Measurements from ENCODE around the gene RGS9.
"Not testable (repeated sequence)": the region's sequence is repeated elsewhere in the genome, so short reads cannot be mapped to it uniquely, and the experiment has no call there.

The RGS9 gene

DNA sequence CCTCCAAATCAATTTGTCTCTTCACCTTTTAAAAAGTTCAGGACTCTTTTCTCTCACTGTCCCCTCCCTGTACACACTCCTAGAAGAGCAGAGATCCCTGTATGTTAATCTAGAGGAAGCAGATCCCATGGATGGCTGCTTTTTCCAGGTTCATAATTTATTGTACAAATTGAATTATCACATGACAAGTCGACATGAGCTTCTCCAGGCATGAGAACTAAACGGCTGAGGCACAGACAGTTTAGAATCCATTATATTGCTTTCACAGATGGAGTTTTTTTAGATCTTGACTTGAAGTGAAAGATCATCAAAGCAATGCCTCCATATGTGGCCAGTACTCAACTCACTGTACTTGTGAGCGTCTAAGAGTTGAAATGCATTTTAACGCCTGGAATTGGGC lies 47.9 kb downstream of the RGS9 start:
- DNase-seq, result no peak

DNA sequence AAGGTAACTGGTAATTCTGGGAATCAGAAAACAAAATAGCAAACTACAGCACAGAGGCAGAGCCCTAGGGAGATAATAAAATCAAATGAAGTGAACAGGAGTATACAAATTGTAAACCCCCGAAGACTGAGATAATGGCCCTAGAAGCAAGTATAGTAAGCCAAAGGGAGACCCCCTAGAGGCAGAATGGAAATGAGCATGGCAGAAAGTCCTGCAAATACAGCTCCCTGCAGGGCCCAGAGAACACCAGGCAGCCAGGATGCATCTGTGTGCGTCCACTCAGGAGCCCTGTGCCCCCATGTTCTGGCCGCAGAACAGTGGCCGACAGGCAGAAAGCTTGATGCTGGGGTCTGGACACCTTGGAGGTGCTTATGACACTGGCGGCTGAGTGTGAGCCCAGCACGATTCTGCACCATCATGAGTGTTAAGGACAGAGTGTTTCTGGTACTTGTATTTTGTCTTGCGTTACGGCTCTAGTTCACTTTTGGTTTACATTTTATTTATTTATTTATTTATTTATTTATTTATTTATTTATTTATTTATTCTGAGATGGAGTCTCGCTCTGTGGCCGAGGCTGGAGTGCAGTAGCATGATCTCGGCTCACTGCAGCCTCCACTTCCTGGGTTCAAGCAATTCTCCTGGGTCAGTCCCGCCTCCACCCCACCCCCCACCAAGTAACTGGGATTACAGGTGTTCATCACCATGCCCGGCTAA lies 48.7 kb downstream of the RGS9 start:
- DNase-seq, result no peak

DNA sequence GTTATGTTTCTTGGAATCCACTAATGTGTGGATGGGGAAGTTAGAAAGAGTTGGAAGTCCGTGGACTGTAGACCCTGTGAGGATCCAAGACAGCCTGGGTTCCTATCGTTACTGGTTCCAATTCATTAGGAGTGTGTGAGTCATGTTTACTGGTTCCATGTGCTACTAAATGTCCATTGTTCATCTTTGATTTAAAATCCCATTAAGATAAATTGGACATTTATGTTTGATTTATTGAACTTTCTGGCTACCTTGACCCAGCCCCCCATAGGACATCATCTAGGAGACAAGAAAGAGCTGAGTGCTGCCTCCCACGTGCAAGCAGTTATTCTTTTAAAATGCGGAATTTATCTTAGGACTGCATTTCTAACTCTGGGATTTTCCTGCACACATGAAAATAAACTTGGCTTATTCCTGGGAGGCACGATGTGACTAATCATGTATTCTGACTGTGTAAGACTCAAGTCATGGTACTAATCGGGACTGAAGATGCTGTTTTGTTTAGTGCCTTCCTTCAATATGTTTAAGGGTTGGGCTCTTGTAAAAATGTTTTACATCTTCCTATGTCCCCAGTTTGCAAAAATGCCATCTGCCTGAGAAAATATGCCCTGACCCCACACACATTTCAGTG lies 53.4 kb downstream of the RGS9 start:
- no peak for DNase-seq

DNA sequence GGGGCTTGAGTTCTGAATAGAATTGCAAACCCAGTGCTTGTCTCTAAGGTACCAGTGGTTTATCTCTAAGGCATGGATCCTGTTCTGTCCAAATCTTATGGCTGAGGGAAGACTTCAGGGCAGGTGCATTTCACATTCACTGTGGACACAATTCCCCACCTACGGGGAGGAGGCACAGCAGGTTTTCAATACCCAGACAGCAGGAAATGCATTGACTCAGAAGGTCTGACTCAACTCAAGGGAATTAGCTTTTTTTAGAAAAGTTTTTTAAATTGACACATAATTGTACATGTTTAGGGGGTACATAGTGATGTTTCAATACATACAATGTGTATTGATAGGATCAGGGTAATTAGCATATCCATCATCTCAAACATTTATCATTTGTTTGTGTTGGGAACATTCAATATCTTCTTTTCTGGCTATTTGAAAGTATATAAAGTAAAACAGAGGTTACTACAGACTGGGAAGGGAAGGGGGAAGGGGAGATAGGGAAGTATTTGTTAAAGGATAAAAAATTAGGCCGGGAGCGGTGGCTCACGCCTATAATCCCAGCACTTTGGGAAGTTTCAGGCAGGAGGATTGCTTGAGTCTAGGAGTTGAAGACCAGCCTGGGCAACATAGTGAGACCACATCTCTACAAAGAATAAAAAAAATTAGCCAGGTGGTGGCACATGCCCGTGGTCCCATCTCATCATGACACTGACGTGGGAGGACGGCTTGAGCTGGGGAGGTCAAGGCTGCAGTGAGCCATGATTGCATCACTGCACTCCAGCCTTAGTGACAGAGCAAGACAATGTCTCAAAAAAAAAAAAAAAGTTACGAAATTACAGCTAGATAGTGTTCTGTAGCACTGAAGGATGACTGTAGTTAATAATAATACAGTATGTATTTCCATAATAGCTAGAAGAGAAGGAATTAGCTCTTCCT lies 54.9 kb downstream of the RGS9 start:
- DNase-seq, result no peak

DNA sequence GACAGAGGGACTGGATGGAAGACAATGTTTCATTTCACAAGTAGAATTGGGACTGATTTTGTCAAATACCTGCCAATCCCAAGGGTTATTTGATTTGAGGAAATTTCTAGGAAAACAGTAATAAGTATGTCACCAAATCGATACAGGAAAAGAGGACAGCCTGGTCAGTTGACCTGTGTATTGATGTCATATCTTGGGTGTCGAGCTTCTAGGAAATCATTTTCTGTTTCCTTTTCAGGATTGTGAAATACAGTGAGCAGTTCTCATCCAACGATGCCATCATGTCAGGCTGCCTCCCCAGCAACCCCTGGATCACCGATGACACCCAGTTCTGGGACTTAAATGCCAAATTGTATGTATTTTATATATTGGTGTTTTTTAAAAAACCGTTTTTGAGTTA lies 56.1 kb downstream of the RGS9 start:
- no peak for DNase-seq

DNA sequence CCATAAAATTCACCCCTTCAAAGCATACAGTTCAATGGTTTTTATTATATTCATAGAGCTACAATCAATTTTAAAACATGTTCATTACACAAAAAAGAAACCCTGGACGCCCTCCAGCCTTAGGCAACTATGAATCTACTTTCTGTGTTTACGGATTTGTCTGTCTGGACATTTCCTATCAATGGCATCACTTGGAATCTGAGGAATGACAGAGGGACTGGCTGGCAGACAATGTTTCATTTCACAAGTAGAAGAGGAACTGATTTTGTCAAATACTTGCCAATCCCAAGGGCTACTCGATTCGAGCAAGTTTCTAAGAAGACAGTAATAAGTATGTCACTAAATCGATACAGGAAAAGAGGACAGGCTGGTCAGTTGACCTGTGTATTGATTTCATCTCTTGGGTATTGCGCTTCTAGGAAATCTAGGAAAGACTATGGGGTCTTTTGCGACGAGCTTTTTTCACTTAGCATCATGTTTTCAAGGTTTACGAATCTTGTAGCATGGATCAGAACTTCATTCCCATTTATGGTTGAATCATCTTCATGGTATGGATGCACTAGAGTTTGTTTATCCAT lies 56.6 kb downstream of the RGS9 start:
- no peak for DNase-seq

DNA sequence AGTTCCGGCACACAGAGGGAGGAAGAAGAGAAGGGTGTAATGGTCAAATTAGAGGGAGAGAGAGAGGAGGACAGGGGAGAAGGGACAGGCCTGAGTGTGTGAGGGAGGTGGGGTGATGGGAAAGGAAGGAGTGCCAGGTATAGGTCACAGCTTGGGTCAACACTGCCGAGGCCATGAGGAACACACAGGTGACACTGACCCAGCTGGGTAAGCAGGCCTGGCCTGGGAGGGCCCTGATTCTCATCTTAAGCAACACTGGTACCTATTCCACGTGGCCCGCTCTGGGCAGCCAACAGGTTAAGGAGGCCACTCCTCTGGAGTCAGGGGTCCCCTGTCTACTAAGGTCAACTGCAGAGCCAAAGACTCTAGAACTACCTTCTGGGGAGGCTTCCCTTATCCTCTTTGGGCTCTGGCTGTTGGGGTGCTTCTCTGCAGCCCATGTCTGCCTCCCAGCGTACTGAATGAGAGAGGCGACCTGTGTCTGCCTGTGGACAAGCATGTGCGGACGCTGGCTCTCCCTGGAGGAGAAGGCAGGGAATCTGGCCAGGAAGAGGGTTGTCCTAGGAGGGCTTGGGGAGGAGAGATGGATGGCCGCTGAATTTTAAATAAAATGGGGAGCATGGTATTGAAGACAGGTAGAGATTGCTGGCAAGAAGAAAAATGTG lies 57.6 kb downstream of the RGS9 start:
- no peak for DNase-seq

DNA sequence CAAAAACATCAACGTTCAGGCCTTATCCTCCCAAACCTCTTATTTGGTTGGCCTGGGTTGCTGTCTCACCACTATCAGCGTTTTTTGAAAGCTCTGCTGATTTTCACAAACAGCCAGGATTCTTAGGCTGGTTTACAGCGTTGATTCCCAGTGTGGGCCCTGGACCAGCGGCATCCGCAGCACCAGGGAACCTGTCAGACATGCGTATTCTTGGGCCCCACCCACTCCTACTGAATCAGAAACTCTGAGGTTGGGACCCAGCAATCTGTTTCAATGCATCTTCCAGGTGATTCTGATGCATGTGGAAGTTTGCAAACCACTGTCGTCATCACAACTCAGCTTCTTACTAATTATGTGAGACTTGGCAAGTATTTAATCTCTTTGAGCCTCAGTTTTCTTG lies 58.5 kb downstream of the RGS9 start:
- DNase-seq, result no peak

DNA sequence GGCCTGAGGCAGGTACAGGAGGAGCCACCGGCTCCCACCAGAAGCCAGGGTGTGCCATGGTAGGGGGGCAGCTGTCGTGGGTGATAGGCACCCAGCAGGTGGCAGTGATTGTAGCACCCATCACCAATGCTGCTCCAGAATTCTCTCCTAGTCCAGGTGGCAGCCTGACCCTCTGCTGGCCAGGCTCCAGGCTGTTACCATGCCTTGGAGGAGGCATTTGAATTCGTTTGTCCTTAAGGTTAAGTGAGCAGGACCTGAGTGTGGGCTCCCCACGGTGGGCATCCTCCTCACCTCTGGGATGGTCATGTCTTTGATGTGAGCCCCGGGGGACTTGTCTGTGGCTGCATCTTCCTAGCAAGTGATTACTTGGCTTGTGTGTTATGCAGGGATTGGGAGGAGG lies 59.4 kb downstream of the RGS9 start:
- DNase-seq, result no peak

DNA sequence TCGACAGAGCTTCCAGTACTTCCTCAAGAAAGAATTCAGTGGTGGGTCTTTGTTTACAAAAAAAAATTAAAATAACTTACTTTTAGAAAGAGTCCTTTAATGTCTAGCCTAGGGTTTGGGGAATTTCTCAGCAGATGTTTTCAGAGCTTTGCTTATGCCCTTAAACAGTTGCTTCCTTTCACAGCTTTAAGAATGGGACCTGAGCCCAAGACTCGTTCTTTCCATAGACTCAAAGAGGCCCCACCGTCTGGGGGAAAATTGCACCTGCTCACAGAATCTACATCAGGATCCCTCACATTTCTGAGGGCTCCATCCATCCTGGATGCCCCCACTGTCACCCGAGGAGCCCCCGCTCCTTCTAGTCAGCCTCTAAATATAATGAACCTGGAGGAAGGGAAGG lies 60.0 kb downstream of the RGS9 start:
- DNase-seq, result no peak

DNA sequence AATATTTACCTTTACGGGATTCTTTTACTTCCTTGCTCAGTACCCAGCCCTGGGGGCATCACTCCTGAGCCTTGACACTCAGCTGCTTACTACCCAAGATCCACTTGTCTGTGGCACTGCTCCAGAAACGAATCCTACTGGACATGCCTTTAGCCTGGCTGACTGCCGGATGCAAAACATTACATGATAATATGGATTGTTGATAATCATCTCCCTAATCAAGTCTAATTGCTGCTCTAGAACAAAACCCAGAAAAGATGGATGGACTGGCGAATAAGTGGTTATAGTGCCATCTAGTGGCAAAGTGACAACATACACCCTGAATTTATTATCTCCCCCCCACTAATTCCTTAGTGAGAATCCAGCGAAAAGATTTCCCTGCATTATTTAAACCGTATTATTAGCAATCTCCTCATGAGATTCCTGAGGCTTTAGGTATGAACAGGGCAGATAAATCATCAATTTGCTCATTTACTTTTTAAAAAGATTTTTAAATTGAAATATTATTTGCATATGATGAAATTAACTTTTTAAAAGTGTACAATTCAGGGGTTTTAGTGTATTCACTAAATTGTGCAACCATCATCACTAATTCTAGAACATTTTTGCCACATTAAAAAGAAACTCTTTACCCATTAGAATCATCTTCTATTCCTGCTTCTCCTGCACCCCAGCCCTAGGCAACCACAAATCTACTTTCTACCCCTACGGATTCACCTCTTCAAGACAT lies 61.6 kb downstream of the RGS9 start:
- peak; percentile 50 for DNase-seq

DNA sequence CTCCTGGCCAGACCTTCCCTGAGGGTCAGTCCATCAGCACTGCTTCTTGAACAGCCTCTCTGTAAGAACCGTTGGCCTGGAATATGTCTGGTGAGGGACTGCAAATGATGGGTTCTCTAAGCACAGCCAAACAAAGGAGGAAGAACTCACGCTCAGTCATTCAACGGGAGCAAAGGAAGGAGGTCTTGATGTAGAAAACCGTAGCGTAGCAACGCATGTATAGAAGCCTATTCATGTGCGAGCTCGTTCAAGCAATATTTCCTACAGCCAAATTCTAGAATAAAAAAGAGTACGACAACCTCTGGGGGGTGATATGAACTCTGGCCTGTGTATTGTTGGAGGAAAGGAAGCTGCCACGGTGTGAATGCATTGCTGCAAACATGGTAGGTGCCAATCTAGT lies 64.2 kb downstream of the RGS9 start:
- no peak for DNase-seq

DNA sequence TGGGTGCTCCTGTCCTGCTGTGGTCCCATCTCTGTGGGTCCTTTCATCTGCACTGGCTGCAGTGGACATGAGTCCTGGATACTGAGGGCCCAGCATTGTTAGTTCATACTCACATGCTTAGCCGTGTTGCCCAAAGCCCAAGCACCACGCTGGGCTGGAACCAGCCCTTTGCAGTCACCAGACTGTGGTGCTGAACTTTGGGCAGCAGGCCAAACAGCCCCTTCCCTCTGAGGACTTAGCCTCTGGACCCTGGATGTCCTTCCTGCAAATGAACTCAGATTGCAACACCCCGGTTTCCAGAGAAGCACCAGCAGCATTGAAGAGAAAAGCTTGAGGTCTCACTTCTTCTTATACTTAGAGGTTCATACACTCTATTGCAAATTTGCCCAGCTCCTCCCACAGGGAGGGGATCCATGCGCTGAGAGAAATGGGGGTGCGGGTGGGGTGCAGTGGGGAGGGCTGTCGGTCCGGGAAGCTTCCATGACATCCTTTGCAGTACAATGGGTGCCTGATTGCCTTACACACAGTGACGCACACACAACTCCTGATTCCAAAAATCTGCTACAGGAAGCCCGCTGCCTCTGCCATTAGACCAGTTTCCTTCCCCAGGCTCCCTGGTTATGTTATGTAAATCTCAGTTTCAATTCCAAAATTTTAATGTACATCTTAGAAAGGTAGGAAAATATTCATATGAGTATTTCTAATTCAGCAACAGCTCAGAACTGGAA lies 65.8 kb downstream of the RGS9 start:
- no peak for DNase-seq

DNA sequence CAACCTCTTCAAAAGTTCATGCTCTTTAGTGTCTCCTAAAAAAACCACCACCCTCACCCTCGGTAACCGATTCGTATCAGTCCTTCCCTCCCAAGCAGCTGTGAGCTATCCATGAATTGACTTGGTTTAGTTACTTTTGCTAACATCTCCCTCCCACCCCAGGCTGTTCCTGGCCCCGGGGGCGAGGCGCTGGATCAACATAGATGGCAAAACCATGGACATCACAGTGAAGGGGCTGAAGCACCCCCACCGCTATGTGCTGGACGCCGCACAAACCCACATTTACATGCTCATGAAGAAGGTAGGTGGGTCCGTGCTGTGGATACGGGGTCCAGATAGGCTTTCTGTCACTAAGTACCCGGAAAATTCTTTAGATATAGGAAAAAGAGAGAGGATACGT lies 66.8 kb downstream of the RGS9 start:
- no peak for DNase-seq

DNA sequence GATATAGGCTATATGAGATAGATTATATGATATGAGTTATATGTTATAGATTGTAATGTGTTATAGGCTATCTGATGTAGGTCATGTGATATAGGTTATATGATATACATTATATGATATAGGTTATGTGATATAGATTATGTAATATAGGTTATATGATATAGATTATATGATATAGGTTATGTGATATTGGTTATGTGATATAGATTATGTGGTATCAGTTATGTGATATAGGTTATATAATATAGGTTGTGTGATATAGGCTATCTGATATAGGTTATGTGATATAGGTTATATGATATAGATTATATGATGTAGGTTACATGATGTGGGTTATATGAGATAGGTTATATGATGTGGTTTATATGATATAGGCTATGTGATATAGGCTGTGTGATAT lies 68.5 kb downstream of the RGS9 start:
- DNase-seq, result no peak

DNA sequence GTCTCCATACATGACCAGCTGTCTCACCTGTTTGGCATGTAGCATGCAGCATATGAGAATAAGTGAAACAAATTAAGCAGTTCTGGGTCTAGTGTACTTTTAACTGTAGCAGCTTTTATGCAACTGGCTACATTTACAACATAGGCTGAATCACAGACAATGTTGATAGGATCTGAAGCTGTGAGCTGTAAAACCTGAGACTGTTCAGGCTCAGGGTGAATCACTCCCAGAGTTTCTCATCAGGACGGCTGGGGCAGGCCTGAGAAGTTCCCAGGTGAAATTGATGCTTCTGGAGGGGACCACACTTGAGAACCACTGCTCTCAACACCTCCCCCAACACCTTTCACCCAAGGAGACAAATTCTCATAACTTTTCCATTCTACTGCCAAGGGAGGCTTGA lies 70.3 kb downstream of the RGS9 start:
- not testable (repeated sequence) for DNase-seq

DNA sequence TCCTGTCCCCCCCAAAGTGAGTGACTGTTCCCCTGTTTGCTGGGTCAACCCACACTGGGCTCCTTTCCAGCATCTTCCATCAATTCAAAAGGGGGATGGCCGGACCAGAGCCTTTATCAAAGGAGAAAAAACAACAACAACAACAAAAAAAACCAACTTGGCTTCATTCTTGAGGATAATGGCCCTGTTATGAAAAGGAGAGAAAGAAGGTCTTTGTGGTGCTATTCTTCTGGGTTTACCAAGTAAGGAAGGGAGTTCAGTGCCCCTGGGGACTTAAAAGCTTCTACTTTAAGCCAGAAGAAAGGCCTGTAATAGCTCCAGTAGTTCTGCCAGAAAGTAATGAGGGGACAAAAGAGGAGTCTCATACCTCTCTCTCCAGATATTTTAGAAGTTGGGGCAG lies 71.5 kb downstream of the RGS9 start:
- DNase-seq, result no peak

DNA sequence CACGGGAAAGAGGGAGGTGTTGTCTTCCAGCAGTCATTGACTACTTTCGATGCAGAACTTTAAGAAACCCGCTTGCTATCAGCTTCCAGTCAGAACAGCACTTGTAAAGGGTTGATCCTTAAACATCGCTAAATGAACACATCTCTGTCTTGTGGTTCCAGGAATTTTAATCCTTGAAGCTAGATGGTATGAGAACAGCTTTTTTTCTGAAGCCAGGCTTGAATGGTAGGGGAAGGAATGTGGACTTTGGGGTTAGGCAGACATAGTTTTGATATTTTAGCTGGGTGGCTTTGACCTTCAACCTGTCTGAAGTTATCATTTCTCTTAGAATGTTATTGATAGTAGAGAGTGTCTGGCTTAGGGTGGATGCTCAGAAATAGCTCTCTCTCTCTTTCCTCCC lies 81.1 kb downstream of the RGS9 start:
- DNase-seq, result no peak

DNA sequence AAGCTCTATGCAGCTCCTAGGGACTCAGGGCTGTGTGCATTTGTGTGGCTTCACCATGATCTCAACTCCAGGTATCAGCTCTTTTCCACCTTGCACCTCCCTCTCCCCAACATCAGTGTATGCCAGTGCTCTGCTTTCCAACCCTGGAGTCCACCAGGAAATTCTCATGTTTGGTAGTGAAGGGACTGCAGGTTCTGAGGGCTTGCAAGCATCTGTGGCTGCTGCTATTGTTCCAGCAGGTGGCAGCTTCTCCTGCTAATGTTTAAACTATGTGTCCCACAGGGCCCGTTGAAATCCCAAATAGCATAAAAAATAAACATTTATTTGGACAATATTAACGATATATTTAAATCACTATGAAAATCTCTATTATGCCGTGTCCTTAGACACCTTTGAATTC lies 82.0 kb downstream of the RGS9 start:
- DNase-seq, result no peak

DNA sequence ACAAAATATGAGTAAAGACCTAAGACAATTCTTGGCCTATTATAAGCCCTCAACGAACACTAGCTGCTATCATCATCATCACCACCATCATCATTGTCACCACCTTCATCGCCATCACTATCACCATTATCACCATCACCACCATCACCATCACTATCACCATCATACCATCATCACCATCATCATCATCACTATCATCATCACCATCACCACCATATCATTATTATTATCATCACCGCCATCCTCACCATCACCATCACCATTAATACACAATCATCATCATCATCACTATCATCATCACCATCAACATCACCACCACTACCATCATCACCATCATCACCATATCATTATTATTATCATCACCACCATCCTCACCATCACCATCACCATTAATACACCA lies 82.5 kb downstream of the RGS9 start:
- no peak for DNase-seq

DNA sequence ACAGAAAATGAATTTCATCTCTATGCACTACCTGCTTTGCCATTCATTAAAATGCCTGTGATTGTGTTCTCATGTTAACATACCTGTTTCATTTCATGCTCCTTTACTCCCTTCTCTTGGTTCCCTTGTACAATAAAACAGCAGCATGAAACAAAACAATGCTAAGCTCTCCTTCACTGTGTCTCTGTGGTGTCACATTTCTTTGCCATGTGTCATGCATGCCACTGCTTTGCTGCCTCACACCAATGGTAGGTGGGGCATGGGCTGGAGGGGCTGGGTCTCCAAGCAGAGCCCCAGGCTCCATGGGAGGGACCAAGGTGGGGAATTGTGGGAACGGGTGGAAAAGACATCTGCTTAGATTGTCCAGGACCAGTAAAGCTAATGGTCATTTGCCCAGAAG lies 83.6 kb downstream of the RGS9 start:
- DNase-seq, result no peak

Data from NCI-H446 treated with DMSO at 0.1 percent for 48 hours (cell line).